Fibroblast of villous mesenchyme (primary cell): ENCODE results near the gene BLOC1S4. TPM values are rescaled to one million over a fixed set of nuclear protein-coding genes. Genes with fewer than 3 reads are reported as not detected.

Experiments used
- DNase-seq: peaks from one replicate; pipeline ENCODE4 v3.0.0-alpha.2; 2010; ENCODE audit warnings: low read depth
- H3K4me3 ChIP-seq: 2 replicates; pipeline ENCODE4 v1.5.1; 2011; ENCODE audit warnings: low read depth, mild to moderate bottlenecking, low read length
- total RNA-seq: library from RNA; depleted of rRNA; stranded (reverse); fragments of >200 nt; gene quantifications from 2 replicates; pipeline ENCODE4 v1.2.3, GENCODE V29; 2012
- TF ChIP-seq, protein P1 (sequence below): IDR thresholded peaks from 2 replicates; pipeline ENCODE4 v1.5.1; 2012; ENCODE audit warnings: low read depth, mild to moderate bottlenecking, low read length; ENCODE audit not compliant: insufficient read depth

Gene BLOC1S4
- total RNA-seq, 1 donor, result 10.4 TPM

DNA sequence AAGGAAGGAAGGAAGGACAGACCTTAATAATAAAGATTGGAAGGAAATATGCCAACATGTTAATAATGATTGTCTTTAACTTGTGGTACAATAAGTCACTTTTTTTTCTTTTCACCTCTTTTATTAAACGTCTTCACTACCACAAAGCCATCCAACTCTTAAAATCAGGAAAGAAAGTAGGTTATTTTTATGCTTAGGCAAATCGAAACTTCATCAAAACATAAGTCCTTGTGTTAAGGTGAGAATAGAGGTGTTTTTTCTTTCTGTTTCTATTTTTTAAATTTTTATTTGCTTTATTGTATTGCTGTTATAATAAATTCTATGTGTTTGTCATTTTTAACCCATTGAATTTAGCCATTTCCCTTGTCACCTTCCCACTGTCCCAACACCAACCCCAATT, 26.5 kb downstream of the BLOC1S4 start:
- TF ChIP-seq, protein P1, sequence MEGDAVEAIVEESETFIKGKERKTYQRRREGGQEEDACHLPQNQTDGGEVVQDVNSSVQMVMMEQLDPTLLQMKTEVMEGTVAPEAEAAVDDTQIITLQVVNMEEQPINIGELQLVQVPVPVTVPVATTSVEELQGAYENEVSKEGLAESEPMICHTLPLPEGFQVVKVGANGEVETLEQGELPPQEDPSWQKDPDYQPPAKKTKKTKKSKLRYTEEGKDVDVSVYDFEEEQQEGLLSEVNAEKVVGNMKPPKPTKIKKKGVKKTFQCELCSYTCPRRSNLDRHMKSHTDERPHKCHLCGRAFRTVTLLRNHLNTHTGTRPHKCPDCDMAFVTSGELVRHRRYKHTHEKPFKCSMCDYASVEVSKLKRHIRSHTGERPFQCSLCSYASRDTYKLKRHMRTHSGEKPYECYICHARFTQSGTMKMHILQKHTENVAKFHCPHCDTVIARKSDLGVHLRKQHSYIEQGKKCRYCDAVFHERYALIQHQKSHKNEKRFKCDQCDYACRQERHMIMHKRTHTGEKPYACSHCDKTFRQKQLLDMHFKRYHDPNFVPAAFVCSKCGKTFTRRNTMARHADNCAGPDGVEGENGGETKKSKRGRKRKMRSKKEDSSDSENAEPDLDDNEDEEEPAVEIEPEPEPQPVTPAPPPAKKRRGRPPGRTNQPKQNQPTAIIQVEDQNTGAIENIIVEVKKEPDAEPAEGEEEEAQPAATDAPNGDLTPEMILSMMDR, result no peak
- DNase-seq, result no peak
- H3K4me3 ChIP-seq, result no peak overlapping the region

DNA sequence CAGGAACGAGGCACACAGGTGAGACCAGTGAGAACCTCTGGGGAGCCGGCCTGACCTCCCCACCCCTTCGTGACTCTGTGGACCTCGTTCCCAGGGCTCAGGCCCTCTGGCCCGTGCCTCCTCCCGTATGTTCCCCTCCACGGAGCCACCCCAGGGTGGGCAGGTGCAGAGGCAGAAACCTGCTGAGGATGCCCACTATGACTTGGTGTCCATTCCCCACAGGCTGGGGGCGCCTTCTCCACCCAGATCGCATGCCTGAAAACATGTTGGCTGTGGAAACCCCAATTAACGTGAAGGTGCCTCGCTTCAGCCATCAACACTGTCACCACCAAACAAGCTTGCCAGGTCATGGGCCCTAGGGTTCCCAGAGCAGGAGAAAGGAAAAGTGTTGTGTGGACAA, 27.0 kb downstream of the BLOC1S4 start:
- TF ChIP-seq, protein P1, result no peak
- DNase-seq, result no peak
- H3K4me3 ChIP-seq, result no peak overlapping the region

DNA sequence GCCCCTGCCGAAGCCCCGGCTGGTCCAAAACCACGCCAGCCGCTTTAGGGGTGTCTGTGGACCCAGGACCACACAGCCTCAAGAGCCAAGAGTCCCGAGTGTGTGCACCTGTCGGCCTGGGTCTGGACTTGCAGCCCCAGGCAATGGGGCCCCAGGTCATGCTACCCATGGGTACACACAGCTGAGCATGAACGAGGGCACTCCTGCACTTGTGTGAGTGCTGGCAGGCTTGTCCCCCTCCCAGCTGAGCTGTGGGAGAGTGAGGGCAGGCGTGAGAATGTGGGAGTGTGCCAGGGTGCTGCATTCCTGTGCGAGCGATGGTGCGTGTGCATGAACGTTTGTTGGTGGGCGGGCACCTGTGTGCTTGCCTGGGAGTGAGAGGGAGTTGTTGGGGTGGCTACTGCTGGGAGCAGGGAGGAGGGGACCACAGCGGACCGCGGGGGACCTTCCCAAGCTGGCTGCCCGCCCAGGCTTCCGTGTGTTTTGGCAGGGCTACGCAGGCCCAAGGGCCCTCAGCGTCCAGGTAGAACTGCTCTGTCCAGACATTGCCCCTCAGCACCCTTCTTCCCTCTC, 30.8 kb downstream of the BLOC1S4 start:
- DNase-seq, result no peak
- H3K4me3 ChIP-seq, result no peak overlapping the region
- TF ChIP-seq, protein P1, result no peak

GRCh38 chr4:6747294-6748051, 31.5 kb downstream of the BLOC1S4 start:
- TF ChIP-seq, protein P1, result no peak
- H3K4me3 ChIP-seq, result no peak overlapping the region
- no peak for DNase-seq

DNA sequence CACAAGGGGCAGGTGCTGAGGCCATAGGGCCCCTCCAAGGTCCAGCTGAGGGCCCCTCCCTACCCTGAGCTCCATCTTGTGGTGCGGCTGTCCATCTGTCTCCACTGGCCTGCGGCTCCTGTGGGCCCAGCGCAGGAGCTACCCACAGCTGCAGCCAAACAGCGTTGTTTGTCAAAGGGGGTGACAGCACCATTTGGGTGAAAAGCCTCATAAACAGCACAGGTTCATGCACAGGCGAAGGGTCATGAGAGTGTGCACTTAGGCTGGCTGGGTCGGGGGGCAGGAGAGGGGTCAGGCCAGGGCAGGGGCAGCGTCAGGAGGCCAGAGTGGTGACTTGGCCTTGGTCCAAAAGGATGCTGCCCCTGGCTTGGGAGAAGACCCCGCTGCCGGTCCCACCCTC, 32.3 kb downstream of the BLOC1S4 start:
- DNase-seq, result no peak
- TF ChIP-seq, protein P1, result no peak
- H3K4me3 ChIP-seq, result no peak overlapping the region

GRCh38 chr4:6749340-6750171, 33.6 kb downstream of the BLOC1S4 start:
- no peak overlapping the region for H3K4me3 ChIP-seq
- TF ChIP-seq, protein P1, result no peak
- peak; percentile 37 for DNase-seq
